Right lobe of liver (tissue), 6 donors: ENCODE results near the gene CDC42BPB. TPM values are rescaled to one million over a fixed set of nuclear protein-coding genes. Genes with fewer than 3 reads are reported as not detected.

Source experiments
- ATAC-seq, 4 donors: fragments of 200-7000 bp; cut with Tn5 transposase; one replicate each; pipeline ENCODE4 v1.9.1; 2020; ENCODE audit warnings: mild to moderate bottlenecking in 4 of 4, moderate library complexity in 4 of 4
- DNase-seq, 3 donors: peaks; one replicate each; pipeline ENCODE4 v3.0.0-alpha.2; 2020
- H3K27ac ChIP-seq, 3 donors: fragments of 200-600 bp; one replicate each; pipeline ENCODE4 v1.8.0; 2022
- H3K27me3 ChIP-seq, 2 donors: fragments of 200-600 bp; one replicate each; pipeline ENCODE4 v1.8.0; 2022
- H3K36me3 ChIP-seq, 4 donors: fragments of 200-600 bp; sonication (generic) in 1 of 4; one replicate each; pipeline versions ENCODE4 v1.5.1 to v1.8.0; 2017 to 2022; ENCODE audit warnings: control low read depth in 1 of 4
- H3K4me1 ChIP-seq, 4 donors: fragments of 200-600 bp; sonication (generic) in 1 of 4; one replicate each; pipeline versions ENCODE4 v1.5.1 to v1.8.0; 2017 to 2022; ENCODE audit warnings: control low read depth in 1 of 4
- H3K4me3 ChIP-seq, 3 donors: fragments of 200-600 bp; one replicate each; pipeline ENCODE4 v1.8.0; 2022
- H3K9me3 ChIP-seq, 4 donors: fragments of 200-600 bp; sonication (generic) in 1 of 4; one replicate each; pipeline versions ENCODE4 v1.5.1 to v1.8.0; 2017 to 2022; ENCODE audit warnings: control low read depth in 1 of 4
- POLR2A ChIP-seq: fragments of 450-650 bp; IDR thresholded peaks from one replicate; pipeline ENCODE4 v1.6.1; 2017; ENCODE audit warnings: antibody characterized with exemption, mild to moderate bottlenecking
- WGBS: methylation state at CpG from one replicate; pipeline ENCODE4 v1.1.6; 2018; ENCODE audit warnings: low coverage, low lambda C conversion rate; ENCODE audit not compliant: insufficient coverage; ENCODE audit errors: missing lambda C conversion rate; 5-methylcytosine and 5-hydroxymethylcytosine counted together
- intact Hi-C, 2 donors: fragments of 100-400 bp; cut with DNase I; formaldehyde crosslinking; loops; one replicate each; pipeline versions ENCODE4 v1.11.2 to v1.14.1; 2022
- total RNA-seq, 6 experiments: library from RNA; depleted of rRNA in 2 of 6; stranded (reverse); fragments of >200 nt in 2 of 6; fragmentation: NEBNext Ultra II Directional in 3 of 6; extraction: Animal tissue kit (Norgen Biotek cat#: 25700) in 3 of 6; gene quantifications; one replicate each; pipeline versions ENCODE4 v1.1.0 to v1.2.4, GENCODE V29; 2016 to 2023
- TF ChIP-seq, protein P1 (sequence below), 4 donors: fragments of 200-600 bp in 3 of 4; fragments of 450-650 bp in 1 of 4; IDR thresholded peaks; one replicate each; pipeline versions ENCODE4 v1.5.1 to v1.8.0; 2016 to 2022; ENCODE audit warnings: antibody characterized with exemption in 4 of 4, mild to moderate bottlenecking in 2 of 4
- donor health status: DM: no; HTN: yes; CAD: no.
- donor health status: DM: no; HTN: no; CAD: no.
- donor health status: DM: no; HTN: no; CAD: no.
- donor health status: DM: no; HTN: yes; CAD: no.
- donor health status: DM: no; HTN: yes; CAD: no.

Gene CDC42BPB
- total RNA-seq, 6 experiments from 2014 or later: 38.4 to 55.5 (median 43.0) TPM

DNA sequence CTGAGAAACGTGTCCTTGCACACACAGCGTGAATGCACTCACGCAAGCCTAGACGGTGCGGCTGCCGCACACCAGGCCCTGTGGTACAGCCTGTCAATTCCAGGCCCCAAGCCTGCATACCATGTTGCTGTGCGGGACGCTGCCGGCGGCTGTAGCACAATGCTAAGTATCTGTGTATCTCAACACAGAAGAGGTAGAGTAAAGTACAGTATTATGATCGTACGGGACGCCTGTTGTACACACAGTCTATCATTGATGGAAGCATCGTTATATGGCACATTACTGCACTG, 89.9 kb downstream of the CDC42BPB start:
- no peaks in the 10 kb centered on the region for H3K9me3 ChIP-seq
- TF ChIP-seq, protein P1, sequence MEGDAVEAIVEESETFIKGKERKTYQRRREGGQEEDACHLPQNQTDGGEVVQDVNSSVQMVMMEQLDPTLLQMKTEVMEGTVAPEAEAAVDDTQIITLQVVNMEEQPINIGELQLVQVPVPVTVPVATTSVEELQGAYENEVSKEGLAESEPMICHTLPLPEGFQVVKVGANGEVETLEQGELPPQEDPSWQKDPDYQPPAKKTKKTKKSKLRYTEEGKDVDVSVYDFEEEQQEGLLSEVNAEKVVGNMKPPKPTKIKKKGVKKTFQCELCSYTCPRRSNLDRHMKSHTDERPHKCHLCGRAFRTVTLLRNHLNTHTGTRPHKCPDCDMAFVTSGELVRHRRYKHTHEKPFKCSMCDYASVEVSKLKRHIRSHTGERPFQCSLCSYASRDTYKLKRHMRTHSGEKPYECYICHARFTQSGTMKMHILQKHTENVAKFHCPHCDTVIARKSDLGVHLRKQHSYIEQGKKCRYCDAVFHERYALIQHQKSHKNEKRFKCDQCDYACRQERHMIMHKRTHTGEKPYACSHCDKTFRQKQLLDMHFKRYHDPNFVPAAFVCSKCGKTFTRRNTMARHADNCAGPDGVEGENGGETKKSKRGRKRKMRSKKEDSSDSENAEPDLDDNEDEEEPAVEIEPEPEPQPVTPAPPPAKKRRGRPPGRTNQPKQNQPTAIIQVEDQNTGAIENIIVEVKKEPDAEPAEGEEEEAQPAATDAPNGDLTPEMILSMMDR (IDR thresholded peaks at IDR 0.05): no peak
- TF ChIP-seq POLR2A: no peak
- H3K4me3 ChIP-seq: no peak overlapping the region
- H3K27ac ChIP-seq: no peak overlapping the region
- H3K27me3 ChIP-seq: no peaks in the 10 kb centered on the region
- WGBS: 89% methylated on average over 14 of the region's 14 CpGs
- intact Hi-C loops: no loop called here
- DNase-seq (no peak), ATAC-seq (no peak)
- peaks cover 13 to 98% (median 58%) of the 10 kb centered on the region in 4 donors for H3K36me3 ChIP-seq
- no peaks in the 10 kb centered on the region for H3K4me1 ChIP-seq

DNA sequence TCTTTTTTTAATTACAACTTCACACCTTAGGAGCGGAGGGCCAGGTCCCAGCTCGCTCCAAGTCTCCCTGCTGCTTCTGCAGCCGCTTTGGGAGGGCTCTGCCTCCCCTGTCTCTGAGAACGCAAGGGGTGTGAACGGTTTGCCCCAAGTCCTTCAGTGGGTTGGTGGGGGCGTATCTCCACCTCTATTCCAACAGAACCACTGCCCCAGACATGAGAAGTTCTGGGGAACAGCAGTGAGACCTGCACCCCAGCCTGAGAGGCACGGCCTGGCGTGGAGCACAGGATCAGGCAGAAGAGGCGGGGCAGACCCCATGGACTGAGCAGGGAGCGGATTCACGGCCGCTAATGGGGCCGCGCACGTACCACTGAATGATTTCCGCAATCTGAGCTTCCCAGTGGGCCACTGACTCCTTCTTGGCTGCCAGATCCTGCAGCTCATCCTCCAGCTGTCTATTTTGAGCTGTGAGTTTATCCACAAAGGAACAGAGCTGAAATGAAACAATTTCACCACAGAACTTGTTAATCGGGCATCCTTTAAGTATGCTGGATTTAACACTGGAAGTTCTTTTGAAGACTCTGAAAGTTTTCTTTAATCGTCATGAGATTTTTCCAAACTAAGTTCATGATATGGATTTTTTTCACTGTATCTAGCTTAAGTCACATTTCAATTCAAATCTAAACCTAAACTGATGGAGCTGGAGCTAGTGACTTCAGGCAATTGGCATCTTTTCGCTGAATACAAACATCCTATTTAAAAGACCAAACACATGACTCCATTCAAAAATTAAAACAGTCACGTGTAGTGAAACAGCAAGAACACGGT, 90.5 kb downstream of the CDC42BPB start:
- H3K27me3 ChIP-seq: no peaks in the 10 kb centered on the region
- no peak overlapping the region for H3K27ac ChIP-seq
- peaks cover 13 to 100% (median 60%) of the 10 kb centered on the region in 4 donors for H3K36me3 ChIP-seq
- 91% methylated on average over 9 of the region's 21 CpGs for WGBS
- intact Hi-C loops: no loop called here
- no peaks in the 10 kb centered on the region for H3K9me3 ChIP-seq
- no peak overlapping the region for H3K4me3 ChIP-seq
- H3K4me1 ChIP-seq: no peaks in the 10 kb centered on the region
- no peak for TF ChIP-seq POLR2A
- TF ChIP-seq, protein P1 (IDR thresholded peaks at IDR 0.05): no peak
- no peak for ATAC-seq
- no peak for DNase-seq

DNA sequence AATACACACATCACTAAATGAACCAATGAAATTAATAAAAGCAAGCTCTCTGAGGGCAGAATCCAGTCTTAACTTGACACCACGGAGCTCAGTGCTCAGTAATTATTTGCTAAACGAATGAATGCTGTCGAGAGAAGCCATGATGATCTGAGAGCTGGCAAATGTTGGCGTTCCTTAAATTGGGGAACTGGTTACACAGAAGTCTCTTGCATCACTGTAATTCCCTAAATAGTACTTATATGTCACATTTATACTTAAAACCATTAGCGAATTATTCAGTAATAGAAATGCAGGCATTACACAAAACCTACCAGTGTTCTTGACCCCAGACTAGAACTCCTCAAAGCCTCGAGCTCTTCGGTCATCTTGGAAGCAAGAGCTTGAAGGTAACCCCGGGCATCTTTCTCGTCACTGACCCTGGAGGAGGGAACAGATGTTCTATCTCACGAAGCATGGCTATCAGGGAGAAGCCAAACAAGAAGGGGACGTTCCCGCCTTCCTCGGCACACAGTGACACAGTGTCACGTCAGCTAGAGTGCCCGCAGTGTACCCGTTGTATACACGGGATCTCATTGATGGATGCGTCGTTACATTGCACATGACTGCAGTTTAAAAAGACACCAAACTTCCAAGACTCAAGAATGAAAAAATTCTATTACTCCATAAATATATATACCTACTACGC, 91.2 kb downstream of the CDC42BPB start:
- no peak overlapping the region for H3K27ac ChIP-seq
- TF ChIP-seq, protein P1 (IDR thresholded peaks at IDR 0.05): no peak
- TF ChIP-seq POLR2A: no peak
- peaks cover 13 to 100% (median 58%) of the 10 kb centered on the region in 4 donors for H3K36me3 ChIP-seq
- DNase-seq (no peak), ATAC-seq (no peak)
- no peaks in the 10 kb centered on the region for H3K27me3 ChIP-seq
- intact Hi-C loops: no loop called here
- 91% methylated on average over 19 of the region's 20 CpGs for WGBS
- H3K4me3 ChIP-seq: no peak overlapping the region
- no peaks in the 10 kb centered on the region for H3K9me3 ChIP-seq
- H3K4me1 ChIP-seq: no peaks in the 10 kb centered on the region

DNA sequence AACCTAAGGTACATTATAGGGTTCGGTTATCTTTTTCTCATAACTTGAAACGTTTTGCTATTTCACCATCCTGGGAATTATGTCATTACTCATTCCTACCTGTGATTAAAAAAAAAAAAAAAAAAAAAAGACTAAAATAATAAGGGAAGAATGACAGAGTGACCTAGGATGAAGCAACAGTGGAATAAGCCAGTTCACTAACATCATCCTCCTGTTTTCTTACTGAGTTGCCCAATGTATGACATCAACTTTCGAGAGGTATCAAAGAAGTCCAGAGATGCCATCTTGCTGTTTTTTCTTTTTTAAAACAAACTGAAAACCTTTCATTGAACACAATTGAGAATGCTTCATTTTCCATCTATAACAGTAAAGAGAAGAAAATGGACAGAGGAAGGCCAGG, 92.1 kb downstream of the CDC42BPB start:
- 71% methylated on average over 3 of the region's 3 CpGs for WGBS
- TF ChIP-seq POLR2A: no peak
- TF ChIP-seq, protein P1 (IDR thresholded peaks at IDR 0.05): no peak
- H3K36me3 ChIP-seq: peaks cover 13 to 97% (median 56%) of the 10 kb centered on the region in 4 donors

More for the DNA sequence above, 92.1 kb downstream of the CDC42BPB start:
- no peaks in the 10 kb centered on the region for H3K9me3 ChIP-seq
- intact Hi-C loops: no loop called here
- H3K4me3 ChIP-seq: no peak overlapping the region
- H3K27ac ChIP-seq: no peak overlapping the region
- no peak for ATAC-seq
- H3K27me3 ChIP-seq: no peaks in the 10 kb centered on the region
- DNase-seq: no peak
- H3K4me1 ChIP-seq: no peaks in the 10 kb centered on the region
